ENCODE measurements around the gene NCF4.

The NCF4 gene

DNA sequence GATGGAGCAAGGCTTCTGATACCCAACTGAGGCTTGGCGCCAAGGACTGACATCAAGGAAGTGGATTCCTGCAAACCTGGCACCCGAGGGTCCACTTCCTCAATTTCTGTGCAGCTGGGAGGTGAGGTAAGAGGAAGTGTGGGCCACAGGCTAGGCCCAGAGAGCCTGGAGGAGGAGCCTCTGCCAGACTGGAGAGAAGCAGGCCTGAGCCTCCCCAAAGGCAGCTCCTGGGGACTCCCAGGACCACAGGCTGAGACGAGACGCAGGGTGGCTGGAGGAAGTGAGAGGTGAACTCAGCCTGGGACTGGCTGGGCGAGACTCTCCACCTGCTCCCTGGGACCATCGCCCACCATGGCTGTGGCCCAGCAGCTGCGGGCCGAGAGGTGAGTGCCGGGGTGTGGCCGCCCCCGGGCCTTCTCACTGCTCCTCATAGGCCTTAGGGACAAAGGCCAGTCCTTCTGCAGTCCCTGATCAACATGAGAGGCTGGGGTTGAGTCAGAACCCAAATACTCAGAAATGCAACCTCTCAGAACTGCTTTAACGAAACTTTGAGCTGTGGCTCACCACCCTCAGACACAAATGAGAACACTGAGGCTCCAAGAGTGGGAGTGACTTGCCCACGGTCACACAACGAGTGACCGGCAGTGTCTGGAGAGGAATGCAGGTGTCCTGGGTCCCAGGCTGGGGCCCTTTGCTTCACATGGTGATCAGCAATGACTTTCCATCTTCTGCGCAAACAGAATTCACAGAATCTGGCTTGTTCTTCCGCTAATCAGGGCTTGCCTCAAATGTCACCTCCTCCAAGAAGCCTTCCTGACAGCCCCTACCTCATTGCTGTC is at the start of gene NCF4:
TSS of gene NCF4 (plus strand) at position 186 of the 839 bp plus-strand sequence. CDS start at position 352, 166 bp downstream.
- no peak for DNase-seq (ENCODE audit: low spot score)

DNA sequence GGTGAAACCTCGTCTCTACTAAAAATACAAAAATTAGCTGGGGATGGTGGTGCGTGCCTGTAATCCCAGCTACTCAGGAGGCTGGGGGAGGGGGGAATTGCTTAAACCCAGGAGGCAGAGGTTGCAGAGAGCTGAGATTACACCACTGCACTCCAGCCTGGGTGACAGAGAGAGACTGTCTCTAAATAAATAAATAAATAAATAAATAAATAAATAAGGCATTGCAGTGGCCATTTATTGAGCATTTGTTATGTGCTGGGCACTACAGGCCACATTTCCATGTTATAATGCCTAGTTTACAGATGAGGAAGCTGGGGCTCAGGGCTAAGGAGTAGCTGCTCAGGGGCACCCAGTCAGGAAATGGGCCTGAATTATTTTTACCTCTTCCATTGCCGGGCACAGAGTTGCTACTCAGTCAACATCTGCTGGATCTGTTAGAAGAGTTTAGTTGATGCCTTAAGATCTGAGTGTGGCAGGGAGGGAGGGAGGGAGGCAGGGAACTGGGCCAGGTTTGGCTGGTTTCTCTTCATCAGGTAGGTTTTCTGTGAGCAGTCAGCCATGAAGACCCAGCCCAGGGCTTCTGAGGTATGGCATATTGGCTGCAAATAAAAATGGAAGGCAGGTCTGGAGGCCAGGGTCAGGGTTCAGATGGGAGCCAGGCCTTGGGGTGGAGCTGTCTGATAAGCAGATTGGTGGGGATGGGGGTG is 49.6 kb upstream of the NCF4 start:
- no peak for DNase-seq (ENCODE audit: low spot score)

- DNase-seq (ENCODE audit: low spot score), result no peak
These were observed 46.0 kb upstream of the NCF4 start for GRCh38 chr22:36814801-36815200.

DNA sequence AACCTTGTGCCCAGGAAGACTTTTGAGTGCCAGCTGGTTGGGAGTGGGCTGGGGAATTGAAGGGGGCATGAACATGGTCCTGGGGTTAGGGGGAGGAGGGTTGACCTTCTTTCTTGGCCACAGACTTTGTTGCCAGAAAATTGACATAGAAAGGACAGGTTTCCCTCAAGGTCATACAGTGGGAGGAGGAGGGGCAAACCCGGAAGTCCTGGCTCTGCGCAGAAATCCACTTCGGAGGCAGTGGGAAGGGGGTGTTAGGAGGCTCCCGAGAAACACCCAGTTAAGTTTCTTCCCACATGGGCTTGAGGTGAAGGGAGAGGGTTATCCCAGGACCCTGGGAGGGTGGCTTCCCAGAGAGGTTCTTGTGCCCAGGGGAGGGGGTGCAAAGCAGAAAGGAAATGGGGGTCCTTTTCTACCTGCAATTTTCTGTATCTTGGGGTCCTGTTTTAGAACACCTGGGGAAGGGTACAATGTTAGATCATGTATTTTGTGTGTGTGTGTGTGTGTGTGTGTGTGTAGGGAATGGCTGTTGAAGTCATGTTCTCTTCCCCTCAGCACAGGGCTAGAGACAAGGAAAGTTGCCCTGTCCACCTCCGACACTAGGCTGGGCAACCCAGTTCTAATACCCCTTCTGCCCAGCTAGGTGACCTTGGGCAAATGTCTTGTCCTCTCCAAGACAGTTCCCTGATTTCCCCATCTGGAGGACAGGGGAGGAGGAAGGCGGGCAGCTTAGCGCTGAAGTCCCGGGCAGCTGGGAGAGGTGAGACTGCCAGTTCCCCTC is 45.1 kb upstream of the NCF4 start:
- DNase-seq (ENCODE audit: low spot score), result no peak

GRCh38 chr22:36816339-36816635 is 44.5 kb upstream of the NCF4 start:
- no peak for DNase-seq (ENCODE audit: low spot score)

DNA sequence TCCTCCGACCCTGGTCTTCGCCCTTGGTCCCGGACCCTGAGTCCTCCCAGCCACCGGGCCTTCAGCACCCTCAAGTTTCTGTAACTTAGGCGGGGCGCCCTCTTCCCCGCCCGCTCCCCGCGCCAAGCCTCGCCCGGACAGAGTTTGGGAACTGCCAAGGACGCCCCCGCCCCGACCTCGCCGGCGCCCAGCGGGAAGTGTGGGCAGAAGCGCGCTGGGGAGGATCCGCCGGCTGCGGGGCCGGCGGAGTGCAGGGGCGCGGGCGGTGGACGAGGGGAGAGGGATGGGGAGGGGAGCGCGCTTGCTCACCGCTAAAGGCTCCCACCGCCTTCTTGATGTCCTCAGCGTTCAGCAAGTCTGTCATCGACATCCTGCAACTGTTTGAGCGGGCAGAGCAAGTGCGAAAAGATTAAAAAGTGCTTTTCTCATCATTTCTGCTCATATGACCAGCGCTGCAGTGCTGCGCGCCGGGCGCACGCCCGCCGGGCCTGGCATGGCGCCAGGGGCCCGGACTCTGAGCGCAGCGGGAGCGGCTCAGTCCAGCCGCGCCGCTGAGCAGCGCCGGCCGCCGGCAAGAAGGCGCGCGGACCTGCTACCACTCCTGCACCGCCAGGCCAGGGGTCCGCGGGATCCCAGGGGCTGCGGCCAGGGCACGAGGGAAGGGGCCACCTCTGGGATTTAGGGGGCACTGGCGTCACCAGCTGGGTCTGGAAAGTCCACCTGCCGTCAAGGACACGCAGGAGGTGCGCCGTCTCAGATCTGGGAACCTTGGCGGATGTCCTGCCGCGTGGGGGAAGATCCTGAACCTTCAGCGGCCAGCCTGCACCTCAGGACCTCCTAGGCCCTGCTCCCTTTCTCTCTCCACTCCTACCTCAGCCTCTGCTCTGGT is 43.9 kb upstream of the NCF4 start, which contains the start of gene PVALB:
TSS of gene PVALB (minus strand) at position 400 of the 889 bp plus-strand sequence. CDS start at position 370, 30 bp downstream.
- DNase-seq (ENCODE audit: low spot score), result no peak

DNA sequence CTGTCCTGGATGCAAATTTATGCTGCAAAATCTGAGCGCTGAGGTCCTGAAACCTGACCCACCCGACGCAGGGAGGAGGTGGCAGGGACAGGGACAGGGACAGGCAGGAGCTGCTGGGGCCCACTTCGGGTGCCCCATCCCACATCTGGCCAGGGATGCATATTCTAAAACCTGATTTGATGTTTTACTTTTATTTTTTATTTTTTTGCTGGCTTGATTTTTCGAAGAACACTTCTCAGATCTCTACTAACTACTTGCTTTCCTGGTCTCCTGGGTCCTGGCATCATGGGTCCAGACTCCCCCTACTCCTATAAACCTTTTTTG is 43.3 kb upstream of the NCF4 start:
- no peak for DNase-seq (ENCODE audit: low spot score)

- no peak for DNase-seq (ENCODE audit: low spot score)
These were observed 42.7 kb upstream of the NCF4 start for GRCh38 chr22:36818010-36818642.

DNA sequence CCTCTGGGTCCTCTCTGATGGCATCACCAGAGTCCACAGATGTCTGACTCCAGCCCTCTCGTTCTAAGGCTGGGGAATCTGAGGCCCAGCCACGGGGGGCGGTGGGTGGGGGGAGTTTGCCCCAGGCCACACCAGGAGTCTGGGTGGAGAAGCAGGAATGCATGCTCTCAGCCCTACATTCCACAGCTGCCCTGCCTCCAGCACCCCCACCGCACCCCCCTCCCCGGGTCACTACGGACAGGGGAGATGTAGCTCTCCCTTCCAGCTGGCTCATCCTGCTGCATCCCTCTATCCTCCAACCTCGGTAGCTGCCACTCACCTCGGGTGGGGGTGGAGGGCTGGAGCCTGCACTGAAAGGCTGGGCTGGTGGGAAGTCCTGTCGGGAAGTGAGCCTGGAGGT is 41.7 kb upstream of the NCF4 start:
- no peak for DNase-seq (ENCODE audit: low spot score)

- DNase-seq (ENCODE audit: low spot score), result no peak
These were observed 38.2 kb upstream of the NCF4 start for GRCh38 chr22:36822581-36822980.

GRCh38 chr22:36823186-36823839 is 37.5 kb upstream of the NCF4 start:
- DNase-seq (ENCODE audit: low spot score), result no peak

GRCh38 chr22:36824655-36825054 is 36.2 kb upstream of the NCF4 start:
- DNase-seq (ENCODE audit: low spot score), result no peak

GRCh38 chr22:36826262-36826661 is 34.5 kb upstream of the NCF4 start:
- DNase-seq (ENCODE audit: low spot score), result no peak

DNA sequence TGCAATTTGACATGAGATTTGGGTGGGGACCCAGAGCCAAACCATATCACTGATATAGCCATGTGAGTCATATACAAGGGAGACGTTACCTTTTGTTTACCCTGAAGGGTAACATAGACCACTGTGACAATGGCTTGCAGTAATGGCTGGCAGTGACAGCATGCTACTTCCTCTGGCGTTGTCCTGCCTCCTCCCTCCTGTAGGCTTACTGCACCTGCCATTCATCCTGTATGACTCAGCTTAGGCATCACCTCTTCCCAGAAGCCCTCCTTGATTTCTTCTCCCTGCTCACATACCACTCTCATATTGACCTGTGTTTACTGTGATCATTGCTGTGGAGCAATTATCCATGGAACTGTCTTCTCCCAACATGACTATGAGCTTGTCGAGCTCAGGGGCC is 32.0 kb upstream of the NCF4 start:
- DNase-seq (ENCODE audit: low spot score), result no peak

DNA sequence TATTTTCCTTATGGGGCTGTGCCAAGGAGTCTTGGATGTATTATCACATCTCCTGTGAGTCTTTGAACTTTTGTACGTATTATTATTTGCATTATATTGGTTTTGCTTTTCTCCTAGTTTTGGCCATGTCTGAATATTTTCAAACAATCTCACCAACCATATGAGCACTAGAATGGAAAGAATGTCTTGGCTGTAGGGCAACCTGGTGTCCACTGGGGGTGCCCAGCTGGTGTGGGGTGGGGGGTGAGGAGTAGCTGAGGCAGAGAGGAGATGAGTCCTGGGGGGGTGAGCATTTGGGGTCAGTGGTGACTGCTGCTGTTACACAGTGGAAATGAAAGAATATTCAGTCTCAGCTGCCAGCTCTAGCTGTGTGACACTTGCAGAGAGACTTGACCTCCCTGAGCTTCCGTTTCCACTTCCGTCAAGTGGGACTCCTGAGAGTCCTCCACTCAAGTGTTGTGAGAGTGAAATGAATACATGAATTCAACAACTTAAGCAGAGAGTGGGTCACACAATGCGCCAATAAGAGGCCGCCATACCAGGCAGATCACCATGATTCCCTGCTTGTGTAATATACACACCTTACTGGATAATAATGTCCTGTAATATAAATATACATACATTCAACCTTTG is 31.3 kb upstream of the NCF4 start:
- no peak for DNase-seq (ENCODE audit: low spot score)

DNA sequence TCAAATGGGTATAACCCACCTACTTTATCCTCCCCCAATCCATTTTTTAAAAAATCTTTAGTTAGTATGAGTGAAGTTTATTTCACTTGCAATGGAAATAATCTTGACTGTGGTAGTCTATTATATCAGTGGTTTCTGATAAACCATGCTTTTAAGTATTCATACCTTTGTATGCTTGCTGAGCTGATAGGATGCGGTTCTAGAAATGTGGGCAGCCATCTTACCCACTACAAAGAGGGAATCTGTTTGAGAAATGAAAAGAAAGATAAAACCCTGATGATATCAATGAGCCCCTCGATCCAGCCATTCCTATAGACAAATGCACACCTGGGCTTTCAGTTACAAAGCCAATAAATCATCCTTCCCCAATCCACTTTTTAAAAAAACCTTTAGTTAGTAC is 30.2 kb upstream of the NCF4 start:
- DNase-seq (ENCODE audit: low spot score), result no peak

GRCh38 chr22:36831206-36831605 is 29.6 kb upstream of the NCF4 start:
- no peak for DNase-seq (ENCODE audit: low spot score)

GRCh38 chr22:36831717-36832116 is 29.1 kb upstream of the NCF4 start:
- no peak for DNase-seq (ENCODE audit: low spot score)

GRCh38 chr22:36833073-36833472 is 27.7 kb upstream of the NCF4 start:
- DNase-seq (ENCODE audit: low spot score), result no peak

DNA sequence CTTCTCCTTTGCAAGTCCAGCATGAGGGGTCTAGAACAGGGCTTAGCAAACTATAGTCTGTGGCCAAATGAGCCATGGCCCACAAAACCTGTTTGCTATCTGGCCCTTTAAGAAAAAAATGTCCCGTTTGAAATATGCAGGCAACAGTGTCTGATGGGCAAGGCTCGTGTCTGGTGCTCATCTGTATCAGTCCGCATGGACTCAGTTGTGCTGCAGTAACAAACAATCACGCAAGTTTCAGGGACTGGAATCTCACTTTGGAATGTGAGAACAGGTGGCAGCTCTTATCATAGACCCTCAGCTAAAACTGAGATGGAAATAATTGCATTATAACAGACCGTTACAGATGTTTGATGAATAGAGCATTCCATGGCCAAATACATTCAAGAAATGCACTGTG is 24.9 kb upstream of the NCF4 start:
- DNase-seq (ENCODE audit: low spot score), result no peak

Measured in hepatic stellate cell (primary cell).